Common myeloid progenitor, CD34-positive (primary cell): Measurements from ENCODE around the gene AUTS2.

ENCODE experiments used
- CTCF ChIA-PET: fragments of 350-600 bp; sonication (Branson Sonifier 250); formaldehyde crosslinking; loops from one replicate; lab custom pipeline; 2021; ENCODE audit warnings: antibody characterized with exemption; lab: Charles Lee
- POLR2A ChIA-PET: fragments of 350-600 bp; sonication (Branson Sonifier 250); formaldehyde crosslinking; loops from one replicate; lab custom pipeline; 2021; ENCODE audit warnings: antibody characterized with exemption; lab: Charles Lee
- DNase-seq, 3 donors: peaks; one replicate each; pipeline versions ENCODE4 v3.0.0 to v3.0.0-alpha.2; 2013
- H3K27ac ChIP-seq, 2 experiments: 1 replicate in 1 of 2; 2 replicates in 1 of 2; pipeline ENCODE4 v1.7.0; 2013; ENCODE audit warnings: inconsistent platforms in 2 of 2, low read length in 2 of 2, mild to moderate bottlenecking in 2 of 2, low read depth in 1 of 2, moderate library complexity in 1 of 2; ENCODE audit not compliant: severe bottlenecking in 2 of 2, insufficient read depth in 1 of 2, poor library complexity in 1 of 2
- H3K27me3 ChIP-seq, 5 experiments: replicated peaks in 2 of 5; 1 replicate in 3 of 5; 2 replicates in 2 of 5; pipeline versions ENCODE4 v1.6.1 to v1.7.0; 2013; ENCODE audit warnings: low read length in 4 of 5, mild to moderate bottlenecking in 2 of 5, moderate library complexity in 2 of 5, inconsistent platforms in 1 of 5; ENCODE audit not compliant: insufficient read depth in 5 of 5, control insufficient read depth in 4 of 5
- H3K36me3 ChIP-seq, 4 experiments: 1 replicate in 2 of 4; 2 replicates in 2 of 4; pipeline versions ENCODE4 v1.6.1 to v1.7.0; 2013; ENCODE audit warnings: low read length in 3 of 4, control low read depth in 1 of 4, mild to moderate bottlenecking in 1 of 4; ENCODE audit not compliant: control insufficient read depth in 4 of 4, insufficient read depth in 4 of 4
- H3K4me1 ChIP-seq, 4 experiments: 1 replicate in 3 of 4; 2 replicates in 1 of 4; pipeline versions ENCODE4 v1.6.1 to v1.7.1; 2013; ENCODE audit warnings: low read length in 3 of 4, mild to moderate bottlenecking in 3 of 4, control low read depth in 1 of 4, inconsistent platforms in 1 of 4, moderate library complexity in 1 of 4; ENCODE audit not compliant: control insufficient read depth in 4 of 4, insufficient read depth in 4 of 4; ENCODE audit errors: control extremely low read depth in 1 of 4
- H3K4me3 ChIP-seq, 7 experiments: 1 replicate in 4 of 7; 2 replicates in 3 of 7; pipeline versions ENCODE4 v1.5.1 to v1.7.0; 2013; ENCODE audit warnings: mild to moderate bottlenecking in 7 of 7, low read length in 6 of 7, moderate library complexity in 6 of 7, inconsistent platforms in 2 of 7, low read depth in 2 of 7, control low read depth in 1 of 7; ENCODE audit not compliant: insufficient read depth in 4 of 7, control insufficient read depth in 1 of 7; ENCODE audit errors: extremely low read depth in 1 of 7
- H3K9me3 ChIP-seq, 5 experiments: 1 replicate in 4 of 5; 2 replicates in 1 of 5; pipeline versions ENCODE4 v1.6.1 to v1.7.1; 2013; ENCODE audit warnings: low read length in 4 of 5, mild to moderate bottlenecking in 2 of 5, inconsistent platforms in 1 of 5, low read depth in 1 of 5, moderate library complexity in 1 of 5; ENCODE audit not compliant: control insufficient read depth in 4 of 5, insufficient read depth in 2 of 5; ENCODE audit errors: control extremely low read depth in 1 of 5
- WGBS: methylation state at CpG from one replicate; pipeline ENCODE4 v1.1.5; 2013; ENCODE audit not compliant: insufficient coverage; 5-methylcytosine and 5-hydroxymethylcytosine counted together

AUTS2 gene

GRCh38 chr7:70654146-70654545, 1055.9 kb downstream of the AUTS2 start:
- Histone ChIP-seq H3K36me3 (no peaks in the 10 kb centered on the region), H3K9me3 (no peaks in the 10 kb centered on the region), H3K4me3 (no peak overlapping the region), H3K27me3 (no peaks in the 10 kb centered on the region), H3K27ac (no peak overlapping the region), H3K4me1 (no peaks in the 10 kb centered on the region)
- ChIA-PET CTCF (no interaction called here), POLR2A (no interaction called here)
- no peak for DNase-seq
- no CpG with 5 or more reads among the region's 3 CpGs for WGBS

GRCh38 chr7:70654979-70655378, 1056.7 kb downstream of the AUTS2 start:
- ChIA-PET POLR2A (no interaction called here), CTCF (no interaction called here)
- no peaks in the 10 kb centered on the region for H3K4me1 ChIP-seq
- H3K27me3 ChIP-seq: no peaks in the 10 kb centered on the region
- no peak overlapping the region for H3K27ac ChIP-seq
- H3K9me3 ChIP-seq: no peaks in the 10 kb centered on the region
- no peaks in the 10 kb centered on the region for H3K36me3 ChIP-seq
- WGBS: 100% methylated on average over 5 of the region's 5 CpGs
- no peak for DNase-seq
- H3K4me3 ChIP-seq: no peak overlapping the region

- no peak for DNase-seq
- 100% methylated on average over 1 of the region's 3 CpGs for WGBS
- no peak overlapping the region for H3K4me3 ChIP-seq
- H3K27ac ChIP-seq: no peak overlapping the region
- ChIA-PET CTCF (no interaction called here), POLR2A (no interaction called here)
- H3K4me1 ChIP-seq: no peaks in the 10 kb centered on the region
- H3K9me3 ChIP-seq: no peaks in the 10 kb centered on the region
- H3K36me3 ChIP-seq: no peaks in the 10 kb centered on the region
- no peaks in the 10 kb centered on the region for H3K27me3 ChIP-seq
Measured at GRCh38 chr7:70655694-70656093, 1057.4 kb downstream of the AUTS2 start.

GRCh38 chr7:70657571-70657970, 1059.3 kb downstream of the AUTS2 start:
- H3K4me1 ChIP-seq: no peaks in the 10 kb centered on the region
- no peak overlapping the region for H3K4me3 ChIP-seq
- DNase-seq: no peak
- H3K36me3 ChIP-seq: no peaks in the 10 kb centered on the region
- H3K27ac ChIP-seq: no peak overlapping the region
- ChIA-PET CTCF (no interaction called here), POLR2A (no interaction called here)
- WGBS: 95% methylated on average over 5 of the region's 5 CpGs
- H3K27me3 ChIP-seq: no peaks in the 10 kb centered on the region
- H3K9me3 ChIP-seq: no peaks in the 10 kb centered on the region

GRCh38 chr7:70657989-70658632, 1059.8 kb downstream of the AUTS2 start:
- WGBS: 89% methylated on average over 8 of the region's 9 CpGs
- Histone ChIP-seq H3K4me3 (no peak overlapping the region), H3K4me1 (no peaks in the 10 kb centered on the region), H3K36me3 (no peaks in the 10 kb centered on the region), H3K9me3 (no peaks in the 10 kb centered on the region), H3K27me3 (no peaks in the 10 kb centered on the region), H3K27ac (no peak overlapping the region)
- DNase-seq: no peak
- CTCF ChIA-PET: interaction anchor here (1.5 kb wide), 1 partner anchor 17 kb away, joined by 4 read pairs; no protein-coding TSS in a partner anchor
- POLR2A ChIA-PET: no interaction called here

GRCh38 chr7:70659263-70659662, 1061.0 kb downstream of the AUTS2 start:
- CTCF ChIA-PET: interaction anchor here (1.5 kb wide), 1 partner anchor 18 kb away, joined by 4 read pairs; no protein-coding TSS in a partner anchor
- POLR2A ChIA-PET: no interaction called here

GRCh38 chr7:70660154-70660818, 1062.0 kb downstream of the AUTS2 start:
- WGBS: 81% methylated on average over 9 of the region's 10 CpGs
- Histone ChIP-seq H3K27ac (no peak overlapping the region), H3K36me3 (no peaks in the 10 kb centered on the region), H3K4me1 (no peaks in the 10 kb centered on the region), H3K27me3 (no peaks in the 10 kb centered on the region), H3K4me3 (no peak overlapping the region), H3K9me3 (no peaks in the 10 kb centered on the region)
- peak in 2 of 3 donors; percentile 10 to 36 for DNase-seq
- POLR2A ChIA-PET: no interaction called here
- CTCF ChIA-PET: no interaction called here

More at GRCh38 chr7:70659263-70659662, 1061.0 kb downstream of the AUTS2 start:
- no peak for DNase-seq
- no peak overlapping the region for H3K4me3 ChIP-seq
- no peak overlapping the region for H3K27ac ChIP-seq
- H3K36me3 ChIP-seq: no peaks in the 10 kb centered on the region
- no peaks in the 10 kb centered on the region for H3K4me1 ChIP-seq
- no peaks in the 10 kb centered on the region for H3K27me3 ChIP-seq
- 100% methylated on average over 1 of the region's 8 CpGs for WGBS
- H3K9me3 ChIP-seq: no peaks in the 10 kb centered on the region
